Measurements from ENCODE around the gene KDM1A.

Gene KDM1A

DNA sequence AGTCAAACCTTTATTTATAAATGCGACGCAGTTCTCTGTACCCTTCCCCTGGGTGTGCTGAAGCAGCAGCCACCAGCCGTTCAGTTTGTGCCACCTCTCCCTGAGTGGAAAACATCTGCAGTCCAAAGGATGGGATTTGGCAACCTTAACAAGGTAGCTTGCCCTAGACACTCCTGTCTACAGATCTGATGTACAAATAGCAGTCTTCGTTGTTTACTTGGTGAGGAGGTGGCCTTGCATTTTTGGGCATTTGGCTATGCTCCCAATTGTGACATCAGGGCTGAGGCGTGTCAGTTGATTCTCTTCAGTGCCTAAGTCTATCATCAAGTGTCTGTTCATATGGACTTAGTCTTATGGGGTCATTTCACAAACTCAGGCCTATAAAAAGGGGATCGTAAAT is 59.8 kb downstream of the KDM1A start:
- DNase-seq, result no peak

GRCh38 chr1:23080885-23081284 is 61.6 kb downstream of the KDM1A start:
- no peak for DNase-seq

- DNase-seq, result no peak
These were observed 62.1 kb downstream of the KDM1A start for GRCh38 chr1:23081376-23081775.

DNA sequence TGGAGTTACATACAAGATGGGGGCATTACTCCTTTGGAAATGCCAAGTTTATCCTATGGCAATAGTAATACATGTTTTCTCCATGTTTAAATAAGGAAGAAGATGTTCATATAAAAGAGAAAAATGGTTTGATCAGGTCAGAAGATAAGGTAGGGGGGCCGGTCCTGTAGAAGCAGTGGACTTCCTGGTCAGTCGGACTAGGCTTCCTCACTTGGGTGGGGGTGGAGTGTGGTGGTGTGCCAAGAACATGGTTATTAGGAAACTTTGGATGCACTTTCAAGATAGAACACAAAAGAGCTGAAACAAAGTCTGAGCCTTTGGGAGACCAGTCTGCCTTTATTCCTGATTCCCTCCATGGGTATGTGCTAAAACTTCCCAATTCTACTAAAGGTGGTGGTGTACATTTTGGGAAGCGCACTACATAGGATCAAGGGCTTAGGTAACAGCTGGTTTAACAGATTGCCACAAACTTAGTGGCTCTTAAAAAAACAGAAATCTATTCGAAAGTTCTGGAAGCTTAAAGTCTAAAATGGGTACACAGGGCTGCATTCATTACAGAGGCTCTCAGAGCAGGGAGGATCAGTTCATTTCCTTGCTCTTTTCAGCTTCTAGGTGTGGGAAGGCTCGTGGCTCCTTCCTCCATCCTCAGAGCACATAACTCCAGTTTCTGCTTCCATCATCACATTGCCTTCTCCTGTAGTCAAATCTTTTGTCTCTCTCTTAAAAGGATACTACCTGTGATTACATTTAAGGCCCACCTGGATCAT is 64.6 kb downstream of the KDM1A start:
- no peak for DNase-seq

- no peak for DNase-seq
These were observed 65.6 kb downstream of the KDM1A start for GRCh38 chr1:23084880-23085279.

- no peak for DNase-seq
These were observed 66.4 kb downstream of the KDM1A start for GRCh38 chr1:23085696-23086095.

GRCh38 chr1:23088027-23088426 is 68.8 kb downstream of the KDM1A start:
- DNase-seq, result no peak

DNA sequence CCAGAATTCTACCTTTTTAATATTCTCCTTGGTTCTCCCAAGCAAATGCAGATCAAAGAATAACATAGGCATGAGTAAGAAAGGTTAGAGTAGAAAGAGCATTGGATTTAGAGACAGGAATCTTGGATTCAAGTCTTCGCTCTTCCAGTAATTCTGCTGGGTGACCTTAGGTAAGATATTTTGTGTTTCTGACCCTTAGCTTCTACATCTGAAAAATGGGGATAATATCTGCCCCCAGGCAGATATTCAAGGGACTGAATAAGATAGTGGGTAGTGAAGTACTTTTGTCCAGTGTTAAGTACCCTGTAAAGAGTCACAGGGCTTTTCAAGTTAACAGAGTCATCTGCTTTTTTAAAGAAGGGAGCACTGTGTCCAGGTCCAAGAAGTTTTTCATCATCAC is 70.8 kb downstream of the KDM1A start:
- no peak for DNase-seq

- no peak for DNase-seq
These were observed 72.3 kb downstream of the KDM1A start for GRCh38 chr1:23091545-23091944.

- no peak for DNase-seq
These were observed 73.2 kb downstream of the KDM1A start for GRCh38 chr1:23092447-23092846.

- no peak for DNase-seq
These were observed 78.0 kb downstream of the KDM1A start for GRCh38 chr1:23097316-23097715.

GRCh38 chr1:23098463-23099170 is 79.3 kb downstream of the KDM1A start:
- peak; percentile 5 for DNase-seq

GRCh38 chr1:23099171-23099536 is 79.9 kb downstream of the KDM1A start:
- DNase-seq, result no peak

- DNase-seq, result peak; percentile 34
These were observed 80.9 kb downstream of the KDM1A start for GRCh38 chr1:23100074-23100748.

DNA sequence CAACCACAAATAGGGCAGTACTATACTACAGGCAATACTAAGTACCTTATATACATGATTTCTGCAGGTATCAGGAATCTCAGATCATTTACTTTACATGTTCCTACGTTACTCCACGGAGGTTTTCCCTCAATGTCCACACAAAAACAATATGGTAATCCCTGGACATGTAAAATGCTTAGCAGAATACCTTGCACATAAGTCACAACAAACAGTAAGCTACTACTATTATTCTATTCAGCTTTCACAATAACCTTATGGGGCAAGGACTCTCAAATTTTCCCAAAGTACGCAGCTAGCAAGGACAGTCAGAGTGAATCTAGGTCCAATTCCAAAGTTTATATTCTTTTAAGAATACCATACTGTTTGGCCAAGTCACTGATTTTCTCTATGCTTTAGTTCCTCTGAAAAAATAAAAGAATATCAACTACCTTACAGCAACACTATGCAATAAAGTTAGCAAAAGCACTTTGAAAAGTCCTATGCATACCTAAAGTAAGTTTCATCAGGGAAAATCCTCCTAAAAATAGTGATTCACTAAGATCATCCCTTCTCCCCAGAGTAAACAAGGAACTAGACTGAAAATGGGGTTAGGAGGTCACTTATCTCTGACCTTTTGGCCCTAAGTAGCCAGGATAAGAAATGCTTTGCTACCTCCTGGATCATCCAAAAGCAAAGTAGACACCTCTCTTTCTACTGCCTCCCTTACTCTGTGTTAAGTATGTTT is 82.0 kb downstream of the KDM1A start:
- no peak for DNase-seq

- no peak for DNase-seq
These were observed 82.6 kb downstream of the KDM1A start for GRCh38 chr1:23101887-23102286.

DNA sequence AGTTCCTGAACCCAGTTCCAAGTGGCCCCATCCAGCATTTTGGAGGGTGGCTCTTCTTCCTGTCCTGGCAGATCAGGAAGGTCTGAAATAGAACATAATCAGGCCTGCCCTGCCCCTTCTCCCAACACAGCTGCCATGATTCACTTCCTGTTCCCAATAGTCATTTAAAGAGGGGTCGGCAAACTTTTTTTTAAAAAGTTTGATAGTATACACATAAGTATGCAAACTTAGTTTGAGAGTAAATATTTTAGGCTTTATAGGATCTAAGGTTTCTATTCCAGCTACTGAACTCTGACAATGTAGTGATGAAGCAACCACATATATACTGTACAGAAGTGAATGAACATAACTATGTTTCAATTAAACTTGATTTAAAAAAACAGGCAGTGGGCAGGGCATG is 83.0 kb downstream of the KDM1A start:
- DNase-seq, result no peak

GRCh38 chr1:23103001-23103889 is 84.0 kb downstream of the KDM1A start:
- DNase-seq, result no peak

- DNase-seq, result no peak
These were observed 89.8 kb downstream of the KDM1A start for GRCh38 chr1:23108918-23109533.

- DNase-seq, result no peak
These were observed 91.1 kb downstream of the KDM1A start for GRCh38 chr1:23110391-23110790.

- no peak for DNase-seq
These were observed 92.6 kb downstream of the KDM1A start for GRCh38 chr1:23111600-23112535.

Measured in GOT3 (cell line).